Measurements from ENCODE around the gene MTAP.
"Not testable (repeated sequence)": the region's sequence is repeated elsewhere in the genome, so short reads cannot be mapped to it uniquely, and the experiment has no call there.

The MTAP gene

GRCh38 chr9:21931428-21931827, 129.0 kb downstream of the MTAP start:
- no peak for DNase-seq

- no peak for DNase-seq
Observed at GRCh38 chr9:21933281-21933680, 130.8 kb downstream of the MTAP start.

- no peak for DNase-seq
Observed at GRCh38 chr9:21933865-21934264, 131.4 kb downstream of the MTAP start.

GRCh38 chr9:21935631-21936030, 133.2 kb downstream of the MTAP start:
- no peak for DNase-seq

- DNase-seq, result no peak
Observed at GRCh38 chr9:21936161-21936560, 133.7 kb downstream of the MTAP start.

GRCh38 chr9:21941337-21941995, 139.0 kb downstream of the MTAP start:
- no peak for DNase-seq

- DNase-seq, result no peak
Observed at GRCh38 chr9:21943464-21943863, 141.0 kb downstream of the MTAP start.

GRCh38 chr9:21945606-21946005, 143.2 kb downstream of the MTAP start:
- no peak for DNase-seq

- no peak for DNase-seq
Observed at GRCh38 chr9:21958833-21959232, 156.4 kb downstream of the MTAP start.

GRCh38 chr9:21959268-21959667, 156.8 kb downstream of the MTAP start:
- not testable (repeated sequence) for DNase-seq

- DNase-seq, result no peak
Observed at GRCh38 chr9:21961569-21961968, 159.1 kb downstream of the MTAP start.

GRCh38 chr9:21964925-21965385, 162.5 kb downstream of the MTAP start:
- DNase-seq, result no peak

GRCh38 chr9:21965401-21965951, 163.0 kb downstream of the MTAP start:
- DNase-seq, result no peak

- DNase-seq, result no peak
Observed at GRCh38 chr9:21966140-21966851, 163.9 kb downstream of the MTAP start.

- DNase-seq, result no peak
Observed at GRCh38 chr9:21967169-21967568, 164.7 kb downstream of the MTAP start.

GRCh38 chr9:21967702-21968101, 165.3 kb downstream of the MTAP start:
- no peak for DNase-seq

- DNase-seq, result no peak
Observed at GRCh38 chr9:21968331-21969010, 166.0 kb downstream of the MTAP start.

- DNase-seq, result no peak
Observed at GRCh38 chr9:21969011-21969940, 166.8 kb downstream of the MTAP start.

GRCh38 chr9:21969951-21970799, 167.7 kb downstream of the MTAP start:
- DNase-seq, result no peak

- DNase-seq, result no peak
Observed at GRCh38 chr9:21970800-21971640, 168.6 kb downstream of the MTAP start.

GRCh38 chr9:21972361-21972760, 169.9 kb downstream of the MTAP start:
- DNase-seq, result no peak
